Measurements from ENCODE around the gene SHC1. TPM values are rescaled to one million over a fixed set of nuclear protein-coding genes. Genes with fewer than 3 reads are reported as not detected.

SHC1 gene
- total RNA-seq, 1 donor from 2014 or later, result 69.0 TPM

GRCh38 chr1:155013632-155014031 lies 43.1 kb upstream of the SHC1 start:
- Histone ChIP-seq H2AFZ (replicated peaks) (no peak overlapping the region), H3K27ac (no peak overlapping the region), H3K4me3 (no peak overlapping the region), H3K36me3 (no peaks in the 10 kb centered on the region), H4K20me1 (ENCODE audit: low read depth) (no peaks in the 10 kb centered on the region), H3K9ac (no peak overlapping the region), H3F3A (ENCODE audit: low read depth) (peaks cover 26% of the 10 kb centered on the region), H3K27me3 (no peaks in the 10 kb centered on the region), H3K4me1 (peaks cover 40% of the 10 kb centered on the region), H3K9me3 (ENCODE audit: low read depth) (no peaks in the 10 kb centered on the region), H3K79me2 (ENCODE audit: low read depth) (peaks cover 15% of the 10 kb centered on the region), H3K4me2 (no peak overlapping the region)
- TF ChIP-seq, protein P1, sequence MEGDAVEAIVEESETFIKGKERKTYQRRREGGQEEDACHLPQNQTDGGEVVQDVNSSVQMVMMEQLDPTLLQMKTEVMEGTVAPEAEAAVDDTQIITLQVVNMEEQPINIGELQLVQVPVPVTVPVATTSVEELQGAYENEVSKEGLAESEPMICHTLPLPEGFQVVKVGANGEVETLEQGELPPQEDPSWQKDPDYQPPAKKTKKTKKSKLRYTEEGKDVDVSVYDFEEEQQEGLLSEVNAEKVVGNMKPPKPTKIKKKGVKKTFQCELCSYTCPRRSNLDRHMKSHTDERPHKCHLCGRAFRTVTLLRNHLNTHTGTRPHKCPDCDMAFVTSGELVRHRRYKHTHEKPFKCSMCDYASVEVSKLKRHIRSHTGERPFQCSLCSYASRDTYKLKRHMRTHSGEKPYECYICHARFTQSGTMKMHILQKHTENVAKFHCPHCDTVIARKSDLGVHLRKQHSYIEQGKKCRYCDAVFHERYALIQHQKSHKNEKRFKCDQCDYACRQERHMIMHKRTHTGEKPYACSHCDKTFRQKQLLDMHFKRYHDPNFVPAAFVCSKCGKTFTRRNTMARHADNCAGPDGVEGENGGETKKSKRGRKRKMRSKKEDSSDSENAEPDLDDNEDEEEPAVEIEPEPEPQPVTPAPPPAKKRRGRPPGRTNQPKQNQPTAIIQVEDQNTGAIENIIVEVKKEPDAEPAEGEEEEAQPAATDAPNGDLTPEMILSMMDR (IDR thresholded peaks at IDR 0.05), result no peak
- TF ChIP-seq EZH2 (IDR thresholded peaks at IDR 0.05) (no peak), EZH2phosphoT487 (IDR thresholded peaks at IDR 0.05) (no peak)
- DNase-seq (ENCODE audit: low spot score), result no peak
- Mint-ChIP-seq H3K9me3 (no peaks in the 10 kb centered on the region), H3K27me3 (ENCODE audit: insufficient read depth, low read depth) (peaks cover 7% of the 10 kb centered on the region), H3K4me3 (no peak overlapping the region), H3K4me1 (peaks cover 30% of the 10 kb centered on the region), H3K27ac (no peak overlapping the region), H3K36me3 (peaks cover 2% of the 10 kb centered on the region)

DNA sequence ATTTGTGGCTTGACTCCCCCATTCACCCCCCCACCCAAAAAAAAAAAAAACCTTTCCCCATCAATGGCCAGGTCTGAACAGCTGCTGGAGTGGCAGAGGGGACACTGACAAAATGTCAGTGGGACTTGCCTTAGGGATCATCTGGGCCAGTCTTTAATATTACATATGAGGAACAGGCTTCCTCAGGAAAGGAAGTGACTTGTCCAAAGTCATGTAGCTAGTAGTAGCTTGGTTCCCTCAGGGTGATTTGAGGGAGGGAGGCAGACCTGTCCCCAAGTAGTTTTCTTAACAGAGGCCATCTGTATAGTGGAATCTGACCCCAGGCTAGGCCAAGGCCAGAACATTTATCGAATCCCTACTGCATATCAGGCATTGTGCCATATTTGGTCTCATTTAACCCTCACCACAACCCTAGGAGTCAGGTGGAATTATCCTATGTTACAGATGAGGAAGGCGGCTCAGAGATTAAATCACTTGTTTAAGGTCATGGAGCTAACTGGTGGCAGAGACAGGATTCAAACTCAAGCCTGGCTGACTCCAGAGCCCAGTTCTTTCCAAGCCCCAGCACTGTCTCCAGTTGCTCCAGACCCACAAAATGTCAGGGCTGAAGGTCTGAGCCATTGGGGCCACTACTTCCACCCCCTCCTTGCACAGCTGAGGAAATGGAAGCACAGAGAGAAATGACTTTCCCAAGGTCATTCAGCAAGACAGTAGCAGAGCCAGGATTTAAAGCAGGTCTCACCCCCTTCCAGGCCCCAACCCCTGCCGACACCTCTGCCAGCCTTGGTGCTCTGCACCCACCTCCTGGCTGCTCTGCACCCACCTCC lies 42.4 kb upstream of the SHC1 start:
- Histone ChIP-seq H3K79me2 (ENCODE audit: low read depth) (peaks cover 15% of the 10 kb centered on the region), H4K20me1 (ENCODE audit: low read depth) (no peaks in the 10 kb centered on the region), H3K9ac (no peak overlapping the region), H3K4me3 (no peak overlapping the region), H3K27ac (no peak overlapping the region), H3K4me2 (peak overlapping the region; percentile 61), H3K27me3 (no peaks in the 10 kb centered on the region), H3K9me3 (ENCODE audit: low read depth) (no peaks in the 10 kb centered on the region), H3K4me1 (peaks cover 40% of the 10 kb centered on the region), H3F3A (ENCODE audit: low read depth) (peaks cover 22% of the 10 kb centered on the region), H2AFZ (replicated peaks) (no peak overlapping the region), H3K36me3 (no peaks in the 10 kb centered on the region)
- no peak overlapping the region for H3K4me3 Mint-ChIP-seq
- peaks cover 27% of the 10 kb centered on the region for H3K4me1 Mint-ChIP-seq
- peaks cover 2% of the 10 kb centered on the region for H3K27me3 Mint-ChIP-seq (ENCODE audit: insufficient read depth, low read depth)
- H3K36me3 Mint-ChIP-seq, result peaks cover 2% of the 10 kb centered on the region
- H3K9me3 Mint-ChIP-seq, result no peaks in the 10 kb centered on the region
- TF ChIP-seq EZH2phosphoT487 (IDR thresholded peaks at IDR 0.05) (no peak), EZH2 (IDR thresholded peaks at IDR 0.05) (no peak)
- TF ChIP-seq, protein P1 (IDR thresholded peaks at IDR 0.05), result no peak
- peak overlapping the region; percentile 87 for H3K27ac Mint-ChIP-seq
- no peak for DNase-seq (ENCODE audit: low spot score)

DNA sequence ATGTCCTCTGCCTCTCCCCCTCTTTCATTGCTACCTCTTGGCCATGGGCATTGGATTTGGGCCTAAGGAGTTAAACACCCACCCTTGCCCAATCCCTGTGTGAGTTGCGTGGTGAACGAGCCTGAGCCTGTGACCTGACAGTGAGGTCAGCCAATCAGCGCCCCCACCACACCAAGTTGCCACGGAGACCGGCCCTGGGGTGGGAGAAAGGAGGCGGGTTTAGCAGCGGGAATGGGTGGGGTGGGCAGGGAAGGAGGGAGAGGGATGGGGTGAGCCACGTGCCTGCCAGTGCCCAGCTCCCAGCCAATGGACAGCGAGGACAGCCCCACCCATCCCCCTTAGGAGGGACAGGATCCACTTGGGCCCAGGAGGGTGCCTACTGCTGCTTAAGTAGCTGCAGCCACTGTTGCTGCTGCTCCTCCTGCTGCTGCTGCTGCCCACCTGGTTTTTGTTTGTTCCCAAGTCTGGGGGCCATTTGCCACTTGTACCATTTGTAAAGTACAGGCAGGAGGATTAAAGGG lies 41.5 kb upstream of the SHC1 start:
- Histone ChIP-seq H3K27me3 (no peaks in the 10 kb centered on the region), H3K27ac (no peak overlapping the region), H3K9me3 (ENCODE audit: low read depth) (no peaks in the 10 kb centered on the region), H3K4me1 (peaks cover 41% of the 10 kb centered on the region), H3K9ac (no peak overlapping the region), H4K20me1 (ENCODE audit: low read depth) (no peaks in the 10 kb centered on the region), H3K36me3 (no peaks in the 10 kb centered on the region), H3K79me2 (ENCODE audit: low read depth) (peaks cover 17% of the 10 kb centered on the region), H3K4me3 (no peak overlapping the region), H3F3A (ENCODE audit: low read depth) (peaks cover 22% of the 10 kb centered on the region), H3K4me2 (peak overlapping the region; percentile 61), H2AFZ (replicated peaks) (no peak overlapping the region)
- H3K4me3 Mint-ChIP-seq, result peak overlapping the region; percentile 35
- no peak for TF ChIP-seq EZH2phosphoT487 (IDR thresholded peaks at IDR 0.05)
- H3K27ac Mint-ChIP-seq, result peak overlapping the region; percentile 60
- no peaks in the 10 kb centered on the region for H3K9me3 Mint-ChIP-seq
- peaks cover 2% of the 10 kb centered on the region for H3K27me3 Mint-ChIP-seq (ENCODE audit: insufficient read depth, low read depth)
- peaks cover 2% of the 10 kb centered on the region for H3K36me3 Mint-ChIP-seq
- peak; percentile 89 for DNase-seq (ENCODE audit: low spot score)
- H3K4me1 Mint-ChIP-seq, result peaks cover 22% of the 10 kb centered on the region

Measured in neural progenitor cell (in vitro differentiated cells).